HCT116 (cell line): ENCODE data around the gene PTGDS.

Source experiments
- SIN3A ChIP-seq: IDR thresholded peaks from 2 replicates; pipeline ENCODE4 v1.6.1; 2012; ENCODE audit warnings: low read depth
- TF ChIP-seq, protein P1 (sequence below), 3 experiments: fragments of 200-600 bp in 1 of 3; sonication (generic) in 1 of 3; IDR thresholded peaks in 2 of 3; conservative IDR thresholded peaks in 1 of 3; 2 replicates each; pipeline ENCODE4 v1.5.1; 2012 to 2017; ENCODE audit warnings: low read depth in 2 of 3, low read length in 2 of 3, antibody characterized with exemption in 1 of 3, borderline replicate concordance in 1 of 3, control low read depth in 1 of 3, mild to moderate bottlenecking in 1 of 3, mixed read lengths in 1 of 3, mixed run types in 1 of 3, moderate library complexity in 1 of 3; ENCODE audit not compliant: insufficient read depth in 1 of 3
- TF ChIP-seq, protein P2 (sequence below): IDR thresholded peaks from 2 replicates; pipeline ENCODE4 v1.6.1; 2012; ENCODE audit warnings: low read depth

DNA sequence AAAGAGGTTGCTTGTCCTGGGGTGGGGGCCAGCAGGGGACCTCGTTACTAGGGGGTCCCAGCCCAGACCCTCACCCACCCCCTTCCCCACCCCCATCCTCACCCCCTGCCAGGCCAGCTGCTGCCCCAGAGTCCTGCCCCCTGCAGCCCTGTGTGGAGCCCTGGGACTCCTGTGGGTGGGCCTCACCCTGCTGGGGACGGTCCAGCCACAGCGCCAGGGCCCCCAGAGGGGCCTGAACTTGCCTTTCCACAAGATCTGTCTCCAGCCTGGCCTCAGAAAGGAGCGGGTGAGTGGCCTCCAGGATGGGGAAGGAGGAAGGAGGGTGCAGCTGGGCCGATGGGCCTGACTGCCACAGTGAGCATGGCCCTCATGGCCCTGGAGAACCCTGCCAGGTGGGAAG, 7.5 kb upstream of the PTGDS start:
- TF ChIP-seq SIN3A, result no peak
- TF ChIP-seq, protein P1, sequence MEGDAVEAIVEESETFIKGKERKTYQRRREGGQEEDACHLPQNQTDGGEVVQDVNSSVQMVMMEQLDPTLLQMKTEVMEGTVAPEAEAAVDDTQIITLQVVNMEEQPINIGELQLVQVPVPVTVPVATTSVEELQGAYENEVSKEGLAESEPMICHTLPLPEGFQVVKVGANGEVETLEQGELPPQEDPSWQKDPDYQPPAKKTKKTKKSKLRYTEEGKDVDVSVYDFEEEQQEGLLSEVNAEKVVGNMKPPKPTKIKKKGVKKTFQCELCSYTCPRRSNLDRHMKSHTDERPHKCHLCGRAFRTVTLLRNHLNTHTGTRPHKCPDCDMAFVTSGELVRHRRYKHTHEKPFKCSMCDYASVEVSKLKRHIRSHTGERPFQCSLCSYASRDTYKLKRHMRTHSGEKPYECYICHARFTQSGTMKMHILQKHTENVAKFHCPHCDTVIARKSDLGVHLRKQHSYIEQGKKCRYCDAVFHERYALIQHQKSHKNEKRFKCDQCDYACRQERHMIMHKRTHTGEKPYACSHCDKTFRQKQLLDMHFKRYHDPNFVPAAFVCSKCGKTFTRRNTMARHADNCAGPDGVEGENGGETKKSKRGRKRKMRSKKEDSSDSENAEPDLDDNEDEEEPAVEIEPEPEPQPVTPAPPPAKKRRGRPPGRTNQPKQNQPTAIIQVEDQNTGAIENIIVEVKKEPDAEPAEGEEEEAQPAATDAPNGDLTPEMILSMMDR (IDR thresholded peaks at IDR 0.05 in 2 of 3, conservative IDR thresholded peaks at IDR 0.05 in 1 of 3; ENCODE audit: borderline replicate concordance in 1 of 3, insufficient read depth in 1 of 3, low read depth in 2 of 3, low read length in 2 of 3), result no peak
- TF ChIP-seq, protein P2, sequence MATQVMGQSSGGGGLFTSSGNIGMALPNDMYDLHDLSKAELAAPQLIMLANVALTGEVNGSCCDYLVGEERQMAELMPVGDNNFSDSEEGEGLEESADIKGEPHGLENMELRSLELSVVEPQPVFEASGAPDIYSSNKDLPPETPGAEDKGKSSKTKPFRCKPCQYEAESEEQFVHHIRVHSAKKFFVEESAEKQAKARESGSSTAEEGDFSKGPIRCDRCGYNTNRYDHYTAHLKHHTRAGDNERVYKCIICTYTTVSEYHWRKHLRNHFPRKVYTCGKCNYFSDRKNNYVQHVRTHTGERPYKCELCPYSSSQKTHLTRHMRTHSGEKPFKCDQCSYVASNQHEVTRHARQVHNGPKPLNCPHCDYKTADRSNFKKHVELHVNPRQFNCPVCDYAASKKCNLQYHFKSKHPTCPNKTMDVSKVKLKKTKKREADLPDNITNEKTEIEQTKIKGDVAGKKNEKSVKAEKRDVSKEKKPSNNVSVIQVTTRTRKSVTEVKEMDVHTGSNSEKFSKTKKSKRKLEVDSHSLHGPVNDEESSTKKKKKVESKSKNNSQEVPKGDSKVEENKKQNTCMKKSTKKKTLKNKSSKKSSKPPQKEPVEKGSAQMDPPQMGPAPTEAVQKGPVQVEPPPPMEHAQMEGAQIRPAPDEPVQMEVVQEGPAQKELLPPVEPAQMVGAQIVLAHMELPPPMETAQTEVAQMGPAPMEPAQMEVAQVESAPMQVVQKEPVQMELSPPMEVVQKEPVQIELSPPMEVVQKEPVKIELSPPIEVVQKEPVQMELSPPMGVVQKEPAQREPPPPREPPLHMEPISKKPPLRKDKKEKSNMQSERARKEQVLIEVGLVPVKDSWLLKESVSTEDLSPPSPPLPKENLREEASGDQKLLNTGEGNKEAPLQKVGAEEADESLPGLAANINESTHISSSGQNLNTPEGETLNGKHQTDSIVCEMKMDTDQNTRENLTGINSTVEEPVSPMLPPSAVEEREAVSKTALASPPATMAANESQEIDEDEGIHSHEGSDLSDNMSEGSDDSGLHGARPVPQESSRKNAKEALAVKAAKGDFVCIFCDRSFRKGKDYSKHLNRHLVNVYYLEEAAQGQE, result no peak
